Measurements from ENCODE around the gene C1QB.

Gene C1QB, protein sequence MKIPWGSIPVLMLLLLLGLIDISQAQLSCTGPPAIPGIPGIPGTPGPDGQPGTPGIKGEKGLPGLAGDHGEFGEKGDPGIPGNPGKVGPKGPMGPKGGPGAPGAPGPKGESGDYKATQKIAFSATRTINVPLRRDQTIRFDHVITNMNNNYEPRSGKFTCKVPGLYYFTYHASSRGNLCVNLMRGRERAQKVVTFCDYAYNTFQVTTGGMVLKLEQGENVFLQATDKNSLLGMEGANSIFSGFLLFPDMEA

DNA sequence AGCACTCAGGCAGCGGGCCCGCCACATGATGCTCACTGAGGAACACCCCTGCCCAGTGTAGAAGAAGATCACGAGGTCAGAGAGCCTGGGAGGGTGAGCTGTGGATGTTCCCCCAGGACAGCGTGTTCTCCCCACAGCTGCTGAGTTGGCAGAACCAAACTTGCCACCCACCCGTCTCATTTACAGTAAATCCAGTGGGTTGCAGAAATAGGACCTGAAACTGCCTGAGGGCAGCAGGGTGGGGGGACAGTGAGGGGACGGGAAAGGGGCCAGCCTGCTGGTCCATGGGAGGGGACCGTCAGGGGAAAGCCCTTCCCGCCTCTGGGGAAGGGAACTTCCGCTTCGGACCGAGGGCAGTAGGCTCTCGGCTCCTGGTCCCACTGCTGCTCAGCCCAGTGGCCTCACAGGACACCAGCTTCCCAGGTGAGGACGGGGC, at the start of gene C1QB:
TSS of gene C1QB (plus strand) at position 356 of the 436 bp plus-strand sequence. CDS start 6,227 bp downstream, outside the sequence.
- in situ Hi-C loops (cut with HindIII; ENCODE audit: low sequenced_read_pairs) = no loop called here

DNA sequence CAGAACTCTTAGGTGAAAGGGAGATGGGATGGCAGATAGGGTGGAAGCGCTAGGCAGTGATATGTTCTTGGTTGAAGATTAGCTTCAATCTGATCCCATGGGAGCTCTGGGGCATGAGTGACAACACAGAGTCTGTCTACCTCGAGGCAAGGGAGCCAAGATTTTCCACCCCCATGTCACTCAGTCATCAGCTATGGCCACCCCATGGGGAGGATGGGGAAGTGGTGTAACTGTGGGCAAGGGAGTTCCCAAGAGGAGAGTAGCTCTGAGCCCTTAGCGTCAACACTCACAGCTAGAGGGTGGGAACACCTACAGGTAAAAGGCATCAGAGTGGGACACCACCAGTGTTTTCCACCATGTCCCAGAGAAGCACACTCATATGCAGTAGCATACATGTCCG, 46.9 kb upstream of the C1QB start:
- in situ Hi-C loops (cut with HindIII; ENCODE audit: low sequenced_read_pairs) = no loop called here

DNA sequence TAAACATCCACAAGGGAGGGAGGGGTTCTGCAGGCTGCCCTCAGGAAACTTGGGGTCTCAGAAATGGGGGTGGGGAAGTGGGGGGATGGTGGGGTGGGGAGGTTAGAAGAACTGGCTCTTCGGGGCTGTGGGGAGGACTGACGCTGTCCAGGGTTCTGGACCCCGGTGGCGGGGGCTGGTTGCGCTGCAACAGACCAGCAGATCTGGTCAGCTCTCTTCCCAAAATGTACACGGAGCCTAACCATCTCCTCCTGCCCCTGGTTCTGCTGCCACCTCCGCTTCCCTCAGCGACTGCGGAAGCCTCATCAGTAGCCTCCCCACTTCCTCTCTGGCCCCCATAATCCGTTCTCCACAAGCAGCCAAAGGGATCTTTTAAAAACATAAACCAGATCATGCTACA, 45.9 kb upstream of the C1QB start:
- in situ Hi-C loops (cut with HindIII; ENCODE audit: low sequenced_read_pairs) = no loop called here

DNA sequence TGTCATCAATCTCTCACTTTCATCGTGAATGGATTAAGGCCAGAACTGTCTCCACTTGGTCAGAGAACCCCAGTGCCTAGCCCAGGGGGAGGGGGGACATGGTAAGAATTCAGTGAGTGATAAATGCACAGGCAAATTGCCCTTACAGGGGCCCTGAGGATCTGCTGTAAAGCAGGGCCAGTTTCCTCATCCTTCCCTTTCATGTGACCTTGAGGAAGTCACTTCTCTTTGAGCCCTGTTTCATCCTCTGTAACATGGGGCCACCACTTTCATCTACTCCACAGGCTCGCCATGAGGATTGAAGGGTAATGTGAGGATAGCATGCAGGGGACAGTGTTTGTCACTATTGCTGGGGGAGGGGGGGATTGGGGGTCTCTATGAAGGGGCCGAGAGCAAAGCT, 44.7 kb upstream of the C1QB start:
- in situ Hi-C loops (cut with HindIII; ENCODE audit: low sequenced_read_pairs) = no loop called here

DNA sequence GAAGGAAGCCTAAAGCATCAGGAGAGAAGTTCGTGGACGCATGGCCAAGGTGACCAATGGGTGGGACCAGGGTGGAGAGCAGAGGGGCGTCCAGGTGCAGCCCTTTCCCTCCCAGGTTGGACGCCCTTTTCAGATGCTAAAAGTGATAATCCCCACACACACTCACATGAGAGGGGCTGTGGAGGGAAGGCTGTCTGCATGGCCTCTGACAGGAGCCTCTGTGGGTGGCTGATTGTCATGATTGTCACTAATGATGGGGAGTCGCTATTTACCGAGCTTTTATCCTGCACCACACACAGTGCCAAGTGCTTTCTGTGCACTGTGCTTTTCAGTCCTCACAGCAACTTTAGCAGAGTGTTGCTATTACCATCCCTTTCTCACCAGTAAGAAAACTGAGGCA, 43.7 kb upstream of the C1QB start:
- in situ Hi-C loops (cut with HindIII; ENCODE audit: low sequenced_read_pairs) = no loop called here

DNA sequence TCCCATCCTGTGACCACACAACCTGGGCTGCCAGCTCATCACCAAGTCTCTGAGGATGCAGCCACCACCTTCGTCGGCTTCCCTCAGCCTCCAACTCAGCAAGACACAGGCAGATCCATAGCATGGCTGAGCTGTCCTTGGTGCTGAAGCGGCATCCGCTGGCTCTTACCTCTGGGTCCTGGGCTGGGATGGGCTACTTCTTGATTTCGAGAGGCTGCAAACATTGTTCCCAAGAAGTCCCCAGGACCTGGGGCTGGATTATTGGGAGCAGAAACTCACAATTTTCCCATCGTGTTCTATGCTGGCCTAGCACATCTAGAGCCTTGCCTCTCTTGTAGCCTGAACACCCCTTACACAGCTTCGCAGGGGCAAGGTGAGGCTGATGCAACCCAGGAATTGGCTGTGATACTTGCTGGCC, 41.5 kb upstream of the C1QB start:
- in situ Hi-C loops (cut with HindIII; ENCODE audit: low sequenced_read_pairs) = no loop called here

DNA sequence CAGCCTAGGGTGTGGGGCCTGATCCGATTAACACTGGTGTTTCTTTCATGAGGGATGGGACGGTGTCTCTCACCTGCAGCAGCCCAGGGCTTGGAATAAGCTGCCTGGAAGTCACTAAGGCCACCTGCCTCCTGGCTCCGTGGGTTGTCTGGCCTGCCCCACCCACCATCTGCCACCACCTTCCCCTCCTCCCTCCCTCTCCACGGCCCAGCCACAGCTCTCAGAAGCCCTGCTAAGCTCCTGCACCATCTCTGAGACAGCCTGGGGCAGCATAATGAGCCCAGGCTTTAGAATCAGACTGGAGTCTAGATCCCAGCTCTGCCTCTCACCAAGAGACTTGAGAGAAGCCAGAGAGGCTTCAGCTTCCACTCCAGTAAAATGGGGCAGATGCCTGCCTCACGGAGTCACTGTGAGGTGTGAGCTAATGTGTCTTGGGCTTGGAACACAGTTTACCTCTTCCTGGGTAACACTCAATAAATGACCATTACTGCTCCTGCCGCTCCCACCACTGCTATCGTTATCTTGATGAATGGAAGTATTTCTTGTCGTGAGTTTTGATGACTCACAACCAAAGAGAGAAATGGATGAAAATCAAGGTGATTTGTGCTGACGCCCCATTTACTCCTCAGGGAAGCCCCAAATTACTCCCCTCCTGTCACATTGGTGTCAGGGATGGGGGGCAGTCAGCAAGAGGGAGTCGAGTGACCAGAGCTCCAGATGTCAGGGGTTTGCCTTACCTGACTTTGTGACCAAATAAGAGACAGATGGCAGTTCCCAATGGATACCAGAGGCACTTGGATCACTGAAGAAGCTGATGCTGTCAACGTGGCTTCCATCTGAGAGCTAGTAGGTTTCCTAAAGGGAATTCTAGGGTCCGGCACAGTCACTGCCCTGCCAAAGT, 40.1 kb upstream of the C1QB start:
- in situ Hi-C loops (cut with HindIII; ENCODE audit: low sequenced_read_pairs) = no loop called here

DNA sequence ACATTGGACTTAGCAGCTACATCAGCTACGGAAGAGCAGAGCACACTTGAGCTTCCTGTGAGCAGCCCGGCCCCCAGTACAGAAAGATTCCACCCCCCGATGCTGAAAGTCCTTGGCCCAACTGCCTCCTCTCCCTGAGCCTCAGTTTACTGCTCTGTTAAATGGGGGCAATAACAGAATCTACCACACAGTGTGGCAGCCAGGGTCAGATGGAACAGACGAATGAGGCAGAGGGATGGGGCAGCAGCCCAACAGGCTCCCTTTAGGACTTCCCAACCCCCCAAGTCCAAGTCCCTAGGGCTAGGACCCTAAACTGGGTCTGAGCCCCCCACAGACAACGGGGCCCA, 39.5 kb upstream of the C1QB start:
- in situ Hi-C loops (cut with HindIII; ENCODE audit: low sequenced_read_pairs) = no loop called here

DNA sequence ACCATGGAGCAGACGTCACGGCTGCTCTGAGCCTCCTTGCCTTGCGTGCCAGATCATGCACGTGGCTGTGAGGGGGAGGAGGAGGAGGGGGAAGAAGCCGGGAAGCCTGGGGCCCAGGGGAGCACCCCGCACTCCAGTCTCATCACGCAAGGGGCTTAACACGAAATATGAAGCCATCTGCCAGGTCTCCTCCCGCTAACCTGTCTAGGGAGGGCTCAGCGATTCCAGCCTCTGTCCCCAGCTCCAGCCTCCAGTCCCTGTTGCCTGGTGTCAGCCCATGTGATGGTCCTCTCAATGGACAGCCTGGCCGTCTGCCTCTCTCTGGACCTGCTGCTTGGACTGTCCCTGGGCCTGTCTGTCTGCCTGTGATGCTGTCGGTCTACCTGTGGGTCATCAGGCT, 39.1 kb upstream of the C1QB start:
- in situ Hi-C loops (cut with HindIII; ENCODE audit: low sequenced_read_pairs) = no loop called here

DNA sequence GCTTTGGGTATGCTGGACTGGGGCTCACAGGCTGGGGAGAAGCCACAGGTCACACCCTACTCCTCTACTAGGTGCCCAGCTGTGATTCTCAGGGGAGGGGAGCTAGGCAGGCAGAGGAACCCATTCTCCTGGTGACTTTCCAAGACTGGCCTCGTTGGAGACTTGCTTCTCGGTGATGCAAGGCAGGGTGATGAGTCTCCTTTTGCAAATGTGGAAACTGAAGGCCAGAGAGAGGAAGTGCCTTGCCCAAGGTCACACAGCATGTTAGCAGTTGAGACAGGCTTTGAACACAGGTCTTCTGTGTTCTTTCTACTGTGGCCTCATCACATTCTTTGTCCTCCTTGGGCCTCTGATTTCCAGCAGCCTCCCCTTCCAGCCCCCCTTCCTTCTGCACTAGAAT, 37.1 kb upstream of the C1QB start:
- in situ Hi-C loops (cut with HindIII; ENCODE audit: low sequenced_read_pairs) = no loop called here

DNA sequence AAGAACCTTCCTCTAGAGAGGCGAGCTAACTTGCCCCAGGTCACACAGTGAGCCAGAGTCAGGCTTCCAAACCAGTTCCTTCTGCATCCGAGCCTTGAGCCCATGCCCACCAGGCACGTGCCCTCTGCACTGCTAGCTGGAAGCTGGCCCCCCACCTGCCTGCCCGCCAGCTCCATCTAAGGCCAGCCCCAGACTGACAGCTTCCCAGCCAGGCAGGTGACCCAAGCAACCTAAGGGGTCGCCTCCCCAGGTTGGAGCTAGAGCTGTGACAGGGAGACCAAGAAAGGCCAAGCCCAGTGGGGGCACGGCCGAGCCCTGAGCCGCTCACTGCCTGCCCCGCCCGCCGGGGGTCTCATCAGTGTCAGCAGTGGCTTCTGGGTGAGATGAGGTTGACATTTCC, 36.5 kb upstream of the C1QB start:
- in situ Hi-C loops (cut with HindIII; ENCODE audit: low sequenced_read_pairs) = no loop called here

DNA sequence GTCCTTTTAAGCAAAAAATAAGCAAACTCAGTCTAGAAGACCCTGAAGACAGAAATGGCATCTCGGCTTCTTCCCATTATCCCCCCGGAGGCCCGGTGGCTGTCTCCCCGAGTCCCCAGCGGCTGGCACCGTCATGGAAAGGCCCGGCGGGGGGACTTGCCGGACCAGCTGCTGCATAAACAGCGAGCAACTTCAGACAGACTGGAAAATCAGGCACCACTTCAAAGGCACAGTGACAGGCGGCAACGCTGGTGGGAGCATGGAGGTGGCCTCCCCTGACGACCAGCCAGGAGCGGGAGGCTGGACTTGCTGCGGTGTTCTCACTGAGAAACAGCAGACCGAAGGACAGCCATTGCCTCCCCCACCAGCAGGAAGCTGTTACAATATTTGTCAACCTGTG, 35.0 kb upstream of the C1QB start:
- in situ Hi-C loops (cut with HindIII; ENCODE audit: low sequenced_read_pairs) = no loop called here

DNA sequence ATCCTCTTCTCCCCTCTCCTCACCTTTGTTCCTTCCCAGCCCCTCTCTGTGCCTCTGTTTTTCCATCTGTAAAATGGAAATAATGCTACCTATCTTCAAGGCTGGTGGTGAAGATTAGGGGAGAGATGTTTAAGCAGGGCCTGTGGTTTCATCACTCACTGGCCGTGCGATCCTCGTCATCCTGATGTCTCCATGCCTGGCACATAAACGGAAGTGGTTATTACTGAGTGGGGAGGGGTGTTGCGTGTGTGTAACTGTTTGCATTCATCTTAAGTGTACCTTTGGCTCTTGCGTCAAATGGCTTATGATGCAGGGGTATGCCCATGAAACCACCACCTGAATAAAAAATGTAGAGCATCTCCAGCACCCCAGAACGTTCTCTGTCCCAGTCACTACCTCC, 33.8 kb upstream of the C1QB start:
- in situ Hi-C loops (cut with HindIII; ENCODE audit: low sequenced_read_pairs) = no loop called here

DNA sequence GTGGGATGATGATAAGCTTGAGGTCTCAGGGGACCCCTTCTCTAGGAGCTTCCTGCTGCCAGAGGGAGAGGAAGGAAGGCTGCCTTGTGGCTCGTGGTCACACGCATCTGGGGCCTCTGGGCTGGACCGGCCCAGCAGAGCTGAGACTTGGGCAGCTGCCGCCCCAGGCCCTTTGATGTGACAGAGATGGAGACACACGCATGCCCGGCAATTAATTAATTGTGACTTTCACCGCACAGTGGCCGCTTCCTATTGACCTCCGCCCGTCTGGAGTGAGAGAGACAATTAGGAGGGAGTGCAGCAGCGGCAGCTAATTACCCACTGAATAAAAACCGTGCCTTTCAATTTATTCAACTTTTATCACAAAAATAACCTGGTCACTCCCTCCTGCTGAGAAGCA, 33.2 kb upstream of the C1QB start:
- in situ Hi-C loops (cut with HindIII; ENCODE audit: low sequenced_read_pairs) = no loop called here

DNA sequence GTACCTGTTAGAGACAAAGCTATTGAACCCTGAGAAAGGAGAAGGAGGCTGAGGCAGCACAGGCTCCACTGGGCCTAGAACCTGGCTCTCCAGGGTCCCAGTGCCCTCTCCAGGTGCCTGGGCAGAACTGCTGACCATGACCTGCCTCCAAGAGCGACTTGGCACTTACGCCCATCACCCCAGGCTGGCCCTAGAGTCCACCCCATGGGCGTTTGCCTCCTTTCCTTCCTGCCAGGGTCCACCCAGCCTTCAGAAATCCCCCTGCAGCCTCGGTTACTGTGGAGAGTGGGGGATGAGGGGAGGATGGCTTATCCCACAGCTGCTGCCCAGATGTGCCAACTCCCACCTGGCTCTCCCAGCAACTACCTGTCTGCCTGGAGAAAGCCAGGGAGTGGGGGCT, 31.3 kb upstream of the C1QB start:
- in situ Hi-C loops (cut with HindIII; ENCODE audit: low sequenced_read_pairs) = no loop called here

DNA sequence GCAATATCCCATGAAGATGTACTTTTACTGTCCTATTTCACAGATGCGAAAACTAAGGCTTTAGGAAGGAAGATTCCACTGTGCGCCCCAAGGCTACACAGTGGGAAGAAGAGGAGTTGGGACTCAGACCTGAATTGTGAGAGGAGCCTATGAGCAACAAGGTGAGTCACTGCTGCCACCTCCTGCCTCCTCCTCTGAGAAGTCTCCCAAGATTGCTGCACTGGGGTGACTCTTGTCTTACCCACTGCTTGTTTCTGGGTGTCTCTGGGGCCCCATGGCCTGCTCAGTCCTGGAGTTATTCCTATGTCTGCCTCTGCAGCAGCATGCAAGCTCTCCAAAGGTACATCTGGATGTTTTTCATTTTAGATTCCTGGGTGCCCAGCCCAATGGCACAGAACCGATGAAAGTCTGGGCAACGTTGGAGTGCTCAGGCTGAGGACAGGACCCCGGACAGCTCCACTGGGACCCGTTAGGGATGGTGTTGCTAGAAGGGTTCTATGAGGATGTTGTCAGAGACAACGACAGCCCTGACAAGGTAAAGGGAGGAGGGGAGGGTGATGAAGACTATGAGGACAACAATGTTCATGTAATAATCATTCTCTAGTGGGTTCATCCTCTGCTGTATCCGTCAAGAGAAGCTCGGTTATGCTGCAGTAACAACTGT, 27.6 kb upstream of the C1QB start:
- in situ Hi-C loops (cut with HindIII; ENCODE audit: low sequenced_read_pairs) = no loop called here

DNA sequence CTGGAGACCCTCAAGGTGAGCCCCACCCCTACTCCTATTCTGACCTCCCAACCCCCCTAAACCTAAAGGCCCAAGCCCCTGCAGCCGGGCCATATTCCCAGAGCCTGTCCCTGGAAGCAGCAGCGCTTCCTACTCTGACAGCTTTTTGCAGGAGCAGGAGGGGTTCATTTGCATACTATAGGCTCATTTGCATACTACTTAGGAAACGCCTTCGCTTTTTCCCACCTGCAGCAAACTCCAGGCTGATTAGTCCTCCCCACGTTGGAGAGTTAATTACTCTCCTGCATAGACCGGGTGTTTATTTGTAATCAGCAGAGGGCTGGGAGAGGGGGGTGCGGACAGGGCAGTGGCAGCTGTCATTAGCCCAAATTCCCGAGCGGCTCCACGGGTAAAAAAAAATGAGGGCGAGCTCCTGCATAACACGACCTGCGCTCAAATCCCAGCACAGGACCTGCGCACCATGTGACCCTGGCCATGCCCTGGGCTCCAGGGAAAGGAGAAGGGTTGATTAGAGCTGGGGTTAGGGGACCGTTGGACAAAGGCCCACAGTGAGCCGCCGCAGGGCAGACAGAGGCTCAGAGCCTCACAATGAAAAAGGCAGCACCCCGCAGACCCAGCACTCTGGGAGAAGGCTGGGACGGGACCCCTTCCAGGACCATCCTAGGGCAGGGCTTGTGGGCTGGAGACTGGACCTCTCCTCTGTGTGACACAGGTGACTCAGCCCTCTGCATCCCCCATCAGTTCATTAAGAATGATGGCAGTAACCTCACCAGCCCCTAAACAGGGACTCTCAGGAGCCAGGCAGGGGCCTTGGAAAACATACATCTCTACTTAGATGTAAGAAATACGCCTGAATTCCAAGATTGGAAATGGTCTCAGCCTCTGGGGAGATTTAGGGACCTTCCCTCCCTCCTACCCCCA, 26.5 kb upstream of the C1QB start:
- in situ Hi-C loops (cut with HindIII; ENCODE audit: low sequenced_read_pairs) = no loop called here

DNA sequence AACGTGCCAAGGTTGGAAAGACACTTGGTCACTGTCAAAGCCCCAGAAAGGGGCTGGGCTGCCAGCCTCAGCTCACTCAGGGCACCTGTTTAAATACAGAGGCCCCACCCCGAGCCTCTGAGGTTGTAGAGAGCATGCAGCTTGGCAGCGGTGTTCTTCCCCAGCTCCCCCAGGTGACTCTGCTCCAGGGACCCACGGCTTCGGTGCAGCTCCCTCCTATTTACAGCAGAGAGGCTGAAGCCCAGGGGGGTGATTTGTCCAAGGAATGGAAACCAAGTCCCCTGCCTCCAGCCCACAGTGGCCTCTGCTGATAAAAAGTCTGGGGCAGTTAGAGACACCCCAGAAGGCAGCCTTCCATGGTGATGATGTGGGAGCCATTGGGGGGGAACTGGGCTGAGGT, 25.7 kb upstream of the C1QB start:
- in situ Hi-C loops (cut with HindIII; ENCODE audit: low sequenced_read_pairs) = no loop called here

DNA sequence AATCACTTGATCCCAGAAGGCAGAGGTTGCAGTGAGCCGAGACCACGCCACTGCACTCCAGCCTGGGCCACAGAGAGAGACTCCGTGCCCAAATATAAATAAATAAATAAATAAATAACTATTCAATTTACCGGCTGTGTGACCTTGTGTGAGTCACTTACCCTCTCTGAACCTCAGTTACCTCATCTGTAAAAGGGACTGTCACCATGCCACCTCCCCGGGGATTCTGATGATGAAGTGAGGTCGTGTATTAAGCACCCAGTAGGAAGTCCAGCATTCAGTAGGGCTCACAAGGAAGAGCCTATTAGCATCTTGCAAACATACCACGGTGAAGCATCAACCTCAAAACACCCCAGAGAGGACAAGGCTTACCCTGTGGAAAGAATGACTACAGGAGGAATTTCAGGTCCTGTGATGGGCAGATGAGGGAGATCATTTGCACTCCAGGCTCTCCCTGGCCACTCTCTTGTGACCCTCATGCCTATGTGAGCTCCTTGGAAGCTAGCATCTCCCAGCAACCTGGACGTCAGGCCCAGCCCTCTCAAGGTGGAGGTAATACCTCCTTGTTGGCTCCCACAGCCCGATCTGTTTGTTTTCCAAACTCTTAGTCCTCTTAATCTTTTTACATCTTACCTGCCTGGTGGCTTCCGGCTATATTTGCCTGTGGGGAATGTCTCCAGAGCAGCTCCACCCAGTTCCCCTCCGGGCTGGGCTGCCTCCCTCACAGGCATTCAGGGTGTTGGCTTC, 24.2 kb upstream of the C1QB start:
- in situ Hi-C loops (cut with HindIII; ENCODE audit: low sequenced_read_pairs) = no loop called here

DNA sequence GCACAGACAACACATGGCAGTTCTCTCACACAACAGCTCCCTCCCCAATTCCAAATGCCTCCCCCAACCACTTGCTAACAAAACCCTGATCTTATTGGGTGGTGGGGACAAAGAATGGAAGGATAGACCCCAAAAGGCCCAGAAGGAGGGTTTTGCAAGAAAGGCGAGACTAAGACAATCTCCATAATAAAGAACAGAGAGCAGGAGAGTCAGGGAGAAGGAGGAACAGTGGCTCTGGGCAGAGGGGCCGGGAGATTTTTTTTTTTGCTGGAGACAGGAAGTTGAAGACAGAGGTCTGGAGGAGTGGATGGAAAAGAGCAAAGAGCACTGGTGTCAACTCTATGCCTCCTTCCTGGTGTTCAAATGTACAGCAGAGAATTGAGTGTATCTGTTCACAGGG, 23.1 kb upstream of the C1QB start:
- in situ Hi-C loops (cut with HindIII; ENCODE audit: low sequenced_read_pairs) = no loop called here

All from DLD1 (cell line).